Neural progenitor cell (in vitro differentiated cells): ENCODE results near the gene PIGP. TPM values are rescaled to one million over a fixed set of nuclear protein-coding genes. Genes with fewer than 3 reads are reported as not detected.
A peak's percentile ranks its signal among the peaks of the same experiment; 100 is the strongest.

Experiments used
- DNase-seq: peaks from one replicate; pipeline ENCODE4 v3.0.0-alpha.2; 2016; ENCODE audit warnings: low spot score
- H2AFZ ChIP-seq: fragments of 200-600 bp; sonication (generic); replicated peaks from 2 replicates; pipeline ENCODE4 v1.6.1; 2016; ENCODE audit warnings: antibody characterized with exemption
- H3F3A ChIP-seq: fragments of 200-600 bp; sonication (generic); 2 replicates; pipeline ENCODE4 v1.6.1; 2016; ENCODE audit warnings: antibody characterized with exemption, low read depth
- H3K27ac ChIP-seq: fragments of 200-600 bp; sonication (generic); 2 replicates; pipeline ENCODE4 v1.5.1; 2016; ENCODE audit warnings: mild to moderate bottlenecking
- H3K27me3 ChIP-seq: fragments of 200-600 bp; sonication (generic); 2 replicates; pipeline ENCODE4 v1.6.1; 2016; ENCODE audit warnings: mild to moderate bottlenecking, moderate library complexity
- H3K36me3 ChIP-seq: fragments of 200-600 bp; sonication (generic); 2 replicates; pipeline ENCODE4 v1.5.1; 2016
- H3K4me1 ChIP-seq: fragments of 200-600 bp; sonication (generic); 2 replicates; pipeline ENCODE4 v1.6.1; 2016; ENCODE audit warnings: mixed run types
- H3K4me2 ChIP-seq: fragments of 200-600 bp; sonication (generic); 2 replicates; pipeline ENCODE4 v1.6.1; 2016
- H3K4me3 ChIP-seq: fragments of 200-600 bp; sonication (generic); 2 replicates; pipeline ENCODE4 v1.5.1; 2016
- H3K79me2 ChIP-seq: fragments of 200-600 bp; sonication (generic); 2 replicates; pipeline ENCODE4 v1.6.1; 2016; ENCODE audit warnings: low read depth
- H3K9ac ChIP-seq: fragments of 200-600 bp; sonication (generic); 2 replicates; pipeline ENCODE4 v1.6.1; 2016
- H3K9me3 ChIP-seq: fragments of 200-600 bp; sonication (generic); 2 replicates; pipeline ENCODE4 v1.5.1; 2016; ENCODE audit warnings: low read depth
- H4K20me1 ChIP-seq: fragments of 200-600 bp; sonication (generic); 2 replicates; pipeline ENCODE4 v1.6.1; 2016; ENCODE audit warnings: low read depth
- H3K27ac Mint-ChIP-seq: 3 replicates; pipeline ENCODE4 v1.8.0; 2021; ENCODE audit warnings: mixed read lengths
- H3K27me3 Mint-ChIP-seq: 2 replicates; pipeline ENCODE4 v1.8.0; 2022; ENCODE audit warnings: low read depth, mild to moderate bottlenecking, inconsistent platforms, moderate library complexity, mixed read lengths; ENCODE audit not compliant: insufficient read depth
- H3K36me3 Mint-ChIP-seq: 3 replicates; pipeline ENCODE4 v1.8.0; 2021; ENCODE audit warnings: mixed read lengths
- H3K4me1 Mint-ChIP-seq: 3 replicates; pipeline ENCODE4 v1.8.0; 2021; ENCODE audit warnings: mixed read lengths
- H3K4me3 Mint-ChIP-seq: 3 replicates; pipeline ENCODE4 v1.8.0; 2021; ENCODE audit warnings: mild to moderate bottlenecking, moderate library complexity, mixed read lengths
- H3K9me3 Mint-ChIP-seq: 3 replicates; pipeline ENCODE4 v1.8.0; 2020; ENCODE audit warnings: mixed read lengths
- CTCF ChIP-seq: fragments of 200-600 bp; sonication (generic); IDR thresholded peaks from 2 replicates; pipeline ENCODE4 v1.5.1; 2017; ENCODE audit warnings: antibody characterized with exemption, mild to moderate bottlenecking
- EZH2 ChIP-seq: fragments of 200-600 bp; sonication (generic); IDR thresholded peaks from 2 replicates; pipeline ENCODE4 v1.6.1; 2017; ENCODE audit warnings: antibody characterized with exemption, mild to moderate bottlenecking, moderate library complexity
- EZH2phosphoT487 ChIP-seq: fragments of 200-600 bp; sonication (generic); IDR thresholded peaks from 2 replicates; pipeline ENCODE4 v1.6.1; 2017; ENCODE audit warnings: antibody characterized with exemption
- total RNA-seq: library from RNA; depleted of rRNA; stranded (reverse); fragments of >200 nt; gene quantifications from 2 replicates; pipeline ENCODE4 v1.2.3, GENCODE V29; 2015; ENCODE audit warnings: low replicate concordance

PIGP gene
- total RNA-seq, 1 donor from 2014 or later = 25.8 TPM

GRCh38 chr21:37062593-37062935 lies 10.3 kb downstream of the PIGP start:
- peaks cover 7% of the 10 kb centered on the region for H3K27me3 Mint-ChIP-seq
- H3K4me3 Mint-ChIP-seq = no peak overlapping the region
- H3K4me2 ChIP-seq = no peak overlapping the region
- peaks cover 71% of the 10 kb centered on the region for H3K4me1 Mint-ChIP-seq
- H3K27me3 ChIP-seq = no peaks in the 10 kb centered on the region
- no peaks in the 10 kb centered on the region for H3K9me3 Mint-ChIP-seq
- H3K36me3 ChIP-seq = no peaks in the 10 kb centered on the region
- TF ChIP-seq EZH2phosphoT487 = no peak
- TF ChIP-seq CTCF = no peak
- no peak for TF ChIP-seq EZH2
- no peaks in the 10 kb centered on the region for H4K20me1 ChIP-seq
- H3F3A ChIP-seq = peaks cover 25% of the 10 kb centered on the region
- H3K4me3 ChIP-seq = no peak overlapping the region
- H3K9ac ChIP-seq = no peak overlapping the region
- H3K36me3 Mint-ChIP-seq = peaks cover 5% of the 10 kb centered on the region
- no peak for DNase-seq
- no peaks in the 10 kb centered on the region for H3K79me2 ChIP-seq
- peak overlapping the region; percentile 54 for H3K27ac Mint-ChIP-seq
- H3K9me3 ChIP-seq = no peaks in the 10 kb centered on the region
- H2AFZ ChIP-seq = no peak overlapping the region
- peaks cover 52% of the 10 kb centered on the region for H3K4me1 ChIP-seq
- H3K27ac ChIP-seq = no peak overlapping the region

GRCh38 chr21:37061926-37062592 lies 10.8 kb downstream of the PIGP start:
- no peak overlapping the region for H2AFZ ChIP-seq
- H3K27me3 Mint-ChIP-seq = peaks cover 7% of the 10 kb centered on the region
- H3K27ac ChIP-seq = no peak overlapping the region
- TF ChIP-seq EZH2 (no peak), EZH2phosphoT487 (no peak), CTCF (no peak)
- H3K4me1 Mint-ChIP-seq = peaks cover 71% of the 10 kb centered on the region
- no peaks in the 10 kb centered on the region for H3K36me3 ChIP-seq
- H3K4me2 ChIP-seq = no peak overlapping the region
- H3K4me3 ChIP-seq = no peak overlapping the region
- no peaks in the 10 kb centered on the region for H4K20me1 ChIP-seq
- H3K9me3 ChIP-seq = no peaks in the 10 kb centered on the region
- no peak overlapping the region for H3K9ac ChIP-seq
- peaks cover 1% of the 10 kb centered on the region for H3K9me3 Mint-ChIP-seq
- no peak for DNase-seq
- H3K4me3 Mint-ChIP-seq = no peak overlapping the region
- H3K79me2 ChIP-seq = no peaks in the 10 kb centered on the region
- peaks cover 30% of the 10 kb centered on the region for H3F3A ChIP-seq
- peak overlapping the region; percentile 90 for H3K27ac Mint-ChIP-seq
- H3K36me3 Mint-ChIP-seq = peaks cover 3% of the 10 kb centered on the region
- H3K4me1 ChIP-seq = peaks cover 57% of the 10 kb centered on the region
- no peaks in the 10 kb centered on the region for H3K27me3 ChIP-seq

GRCh38 chr21:37060296-37060695 lies 12.6 kb downstream of the PIGP start:
- H3K4me3 ChIP-seq = peak overlapping the region; percentile 25
- Mint-ChIP-seq H3K9me3 (peaks cover 11% of the 10 kb centered on the region), H3K4me3 (peak overlapping the region; percentile 28), H3K27me3 (peaks cover 7% of the 10 kb centered on the region), H3K27ac (peak overlapping the region; percentile 97), H3K36me3 (peaks cover 3% of the 10 kb centered on the region), H3K4me1 (peaks cover 71% of the 10 kb centered on the region)
- peaks cover 57% of the 10 kb centered on the region for H3K4me1 ChIP-seq
- no peak overlapping the region for H2AFZ ChIP-seq
- peak overlapping the region; percentile 68 for H3K4me2 ChIP-seq
- no peak overlapping the region for H3K9ac ChIP-seq
- no peak overlapping the region for H3K27ac ChIP-seq
- no peaks in the 10 kb centered on the region for H3K36me3 ChIP-seq
- H3K79me2 ChIP-seq = no peaks in the 10 kb centered on the region
- no peak for TF ChIP-seq EZH2
- no peak for TF ChIP-seq EZH2phosphoT487
- H3K27me3 ChIP-seq = no peaks in the 10 kb centered on the region
- H3F3A ChIP-seq = peaks cover 31% of the 10 kb centered on the region
- no peaks in the 10 kb centered on the region for H4K20me1 ChIP-seq
- peak; percentile 76 for DNase-seq
- no peaks in the 10 kb centered on the region for H3K9me3 ChIP-seq

GRCh38 chr21:37059181-37059580 lies 13.7 kb downstream of the PIGP start:
- Histone ChIP-seq H2AFZ (no peak overlapping the region), H3F3A (peaks cover 31% of the 10 kb centered on the region), H3K27ac (no peak overlapping the region), H3K27me3 (no peaks in the 10 kb centered on the region), H4K20me1 (no peaks in the 10 kb centered on the region), H3K9me3 (no peaks in the 10 kb centered on the region), H3K79me2 (no peaks in the 10 kb centered on the region), H3K4me2 (no peak overlapping the region), H3K4me3 (no peak overlapping the region), H3K36me3 (no peaks in the 10 kb centered on the region), H3K9ac (no peak overlapping the region), H3K4me1 (peaks cover 54% of the 10 kb centered on the region)
- DNase-seq = no peak
- Mint-ChIP-seq H3K9me3 (peaks cover 11% of the 10 kb centered on the region), H3K4me1 (peaks cover 60% of the 10 kb centered on the region), H3K36me3 (peaks cover 3% of the 10 kb centered on the region), H3K27ac (peak overlapping the region; percentile 72), H3K4me3 (no peak overlapping the region), H3K27me3 (peaks cover 5% of the 10 kb centered on the region)
- no peak for TF ChIP-seq EZH2
- TF ChIP-seq EZH2phosphoT487 = no peak
- no peak for TF ChIP-seq CTCF
